ENCODE data around the gene RABGAP1L. TPM values are rescaled to one million over a fixed set of nuclear protein-coding genes. Genes with fewer than 3 reads are reported as not detected.

The RABGAP1L gene
- total RNA-seq, 1 donor from 2014 or later, result 59.6 TPM

- no peak for ATAC-seq
- intact Hi-C loops (cut with DNase I), result no loop called here
Observed at GRCh38 chr1:174189428-174190062, 30.2 kb downstream of the RABGAP1L start.

GRCh38 chr1:174190691-174191199 is 31.4 kb downstream of the RABGAP1L start:
- intact Hi-C loops (cut with DNase I), result no loop called here
- DNase-seq (ENCODE audit: low spot score), result no peak
- ATAC-seq, result no peak

More at GRCh38 chr1:174189428-174190062, 30.2 kb downstream of the RABGAP1L start:
- no peak for DNase-seq (ENCODE audit: low spot score)

- no peak for DNase-seq (ENCODE audit: low spot score)
- no peak for ATAC-seq
- intact Hi-C loops (cut with DNase I), result no loop called here
Observed at GRCh38 chr1:174191349-174191862, 32.1 kb downstream of the RABGAP1L start.

- intact Hi-C loops (cut with DNase I), result no loop called here
- ATAC-seq (no peak), DNase-seq (ENCODE audit: low spot score) (no peak)
Observed at GRCh38 chr1:174194461-174194860, 35.1 kb downstream of the RABGAP1L start.

GRCh38 chr1:174197088-174197487 is 37.8 kb downstream of the RABGAP1L start:
- intact Hi-C loops (cut with DNase I), result no loop called here
- DNase-seq (ENCODE audit: low spot score) (no peak), ATAC-seq (no peak)

GRCh38 chr1:174197547-174197946 is 38.2 kb downstream of the RABGAP1L start:
- intact Hi-C loops (cut with DNase I), result no loop called here
- no peak for ATAC-seq
- no peak for DNase-seq (ENCODE audit: low spot score)

GRCh38 chr1:174198202-174198601 is 38.9 kb downstream of the RABGAP1L start:
- ATAC-seq (no peak), DNase-seq (ENCODE audit: low spot score) (no peak)
- intact Hi-C loops (cut with DNase I), result no loop called here

- DNase-seq (ENCODE audit: low spot score) (no peak), ATAC-seq (no peak)
- intact Hi-C loops (cut with DNase I), result no loop called here
Observed at GRCh38 chr1:174200746-174201145, 41.4 kb downstream of the RABGAP1L start.

- intact Hi-C loops (cut with DNase I), result no loop called here
- DNase-seq (ENCODE audit: low spot score), result no peak
Observed at GRCh38 chr1:174204697-174205308, 45.5 kb downstream of the RABGAP1L start.

GRCh38 chr1:174206148-174206836 is 47.0 kb downstream of the RABGAP1L start:
- intact Hi-C loops (cut with DNase I), result no loop called here
- DNase-seq (ENCODE audit: low spot score) (no peak), ATAC-seq (no peak)

More at GRCh38 chr1:174204697-174205308, 45.5 kb downstream of the RABGAP1L start:
- ATAC-seq, result no peak

- DNase-seq (ENCODE audit: low spot score) (no peak), ATAC-seq (no peak)
- intact Hi-C loops (cut with DNase I), result no loop called here
Observed at GRCh38 chr1:174209347-174210187, 50.2 kb downstream of the RABGAP1L start.

GRCh38 chr1:174211486-174211885 is 52.2 kb downstream of the RABGAP1L start:
- intact Hi-C loops (cut with DNase I), result no loop called here
- no peak for ATAC-seq

GRCh38 chr1:174215766-174216165 is 56.4 kb downstream of the RABGAP1L start:
- intact Hi-C loops (cut with DNase I), result no loop called here
- ATAC-seq, result no peak
- DNase-seq (ENCODE audit: low spot score), result no peak

More at GRCh38 chr1:174211486-174211885, 52.2 kb downstream of the RABGAP1L start:
- no peak for DNase-seq (ENCODE audit: low spot score)

GRCh38 chr1:174217248-174217647 is 57.9 kb downstream of the RABGAP1L start:
- intact Hi-C loops (cut with DNase I), result no loop called here
- no peak for DNase-seq (ENCODE audit: low spot score)
- ATAC-seq, result no peak

GRCh38 chr1:174217787-174218574 is 58.7 kb downstream of the RABGAP1L start:
- intact Hi-C loops (cut with DNase I), result no loop called here
- DNase-seq (ENCODE audit: low spot score), result no peak
- ATAC-seq, result peak; percentile 89

- DNase-seq (ENCODE audit: low spot score), result no peak
- ATAC-seq, result peak; percentile 73
- intact Hi-C loops (cut with DNase I), result no loop called here
Observed at GRCh38 chr1:174218983-174219382, 59.7 kb downstream of the RABGAP1L start.

GRCh38 chr1:174219606-174220370 is 60.5 kb downstream of the RABGAP1L start:
- intact Hi-C loops (cut with DNase I), result no loop called here
- no peak for ATAC-seq
- no peak for DNase-seq (ENCODE audit: low spot score)
